Measurements from ENCODE around the gene ERN2.

GRCh38 chr16:23734176-23734893, 21.3 kb upstream of the ERN2 start:
- TF ChIP-seq POLR2A (IDR thresholded peaks at IDR 0.05) (no peak), CTCF (IDR thresholded peaks at IDR 0.05) (no peak)

All from heart left ventricle (tissue), 13 donors.